ENCODE data around the gene PTPN2. TPM values are rescaled to one million over a fixed set of nuclear protein-coding genes. Genes with fewer than 3 reads are reported as not detected.
"Not testable (repeated sequence)": the region's sequence is repeated elsewhere in the genome, so short reads cannot be mapped to it uniquely, and the experiment has no call there.

PTPN2 gene
- polyA plus RNA-seq, 4 donors = 39.9 to 64.0 (median 54.1) TPM

GRCh38 chr18:12776821-12777471, 107.1 kb downstream of the PTPN2 start:
- no peak for DNase-seq (ENCODE audit: low read depth in 4 of 4, low spot score in 3 of 4)

DNA sequence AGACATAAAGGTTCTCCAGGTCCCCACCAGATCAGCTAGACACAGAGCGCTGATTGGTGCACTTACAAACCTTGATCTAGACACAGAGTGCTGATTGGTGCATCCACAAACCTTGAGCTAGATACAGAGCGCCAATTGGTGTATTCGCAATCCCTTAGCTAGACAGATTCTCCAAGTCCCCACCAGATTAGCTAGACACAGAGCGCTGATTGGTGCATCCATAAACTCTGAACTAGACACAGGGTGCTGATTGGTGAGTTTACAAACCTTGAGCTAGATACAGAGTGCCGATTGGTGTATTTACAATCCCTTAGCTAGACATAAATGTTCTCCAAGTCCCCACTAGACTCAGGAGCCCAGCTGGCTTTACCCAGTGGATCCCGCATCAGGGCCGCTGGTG, 107.6 kb downstream of the PTPN2 start:
- DNase-seq (ENCODE audit: low read depth in 4 of 4, low spot score in 3 of 4) = not testable (repeated sequence)

DNA sequence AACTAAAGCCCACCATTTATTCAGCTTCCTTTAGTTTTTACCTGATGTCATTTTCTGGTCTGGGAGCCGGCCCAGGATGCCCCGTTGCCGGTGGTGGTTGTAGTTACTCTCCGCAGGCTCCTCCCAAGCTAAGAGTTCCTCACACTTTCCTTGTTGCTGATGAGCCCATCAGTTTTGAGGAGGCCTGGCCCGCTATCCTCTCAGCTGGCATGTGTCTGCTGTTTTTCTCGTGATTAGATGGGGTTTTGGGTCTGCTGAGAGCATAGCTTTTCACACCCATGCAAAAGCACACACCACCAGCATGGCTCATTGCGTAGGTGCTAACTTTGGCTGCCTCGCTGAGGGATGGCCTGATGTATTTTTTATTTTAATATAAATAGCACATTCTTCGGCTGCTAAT, 109.1 kb downstream of the PTPN2 start:
- no peak for DNase-seq (ENCODE audit: low read depth in 4 of 4, low spot score in 3 of 4)

- no peak for DNase-seq (ENCODE audit: low read depth in 4 of 4, low spot score in 3 of 4)
Observed at GRCh38 chr18:12773369-12773768, 110.7 kb downstream of the PTPN2 start.

GRCh38 chr18:12772111-12772510, 111.9 kb downstream of the PTPN2 start:
- no peak for DNase-seq (ENCODE audit: low read depth in 4 of 4, low spot score in 3 of 4)

DNA sequence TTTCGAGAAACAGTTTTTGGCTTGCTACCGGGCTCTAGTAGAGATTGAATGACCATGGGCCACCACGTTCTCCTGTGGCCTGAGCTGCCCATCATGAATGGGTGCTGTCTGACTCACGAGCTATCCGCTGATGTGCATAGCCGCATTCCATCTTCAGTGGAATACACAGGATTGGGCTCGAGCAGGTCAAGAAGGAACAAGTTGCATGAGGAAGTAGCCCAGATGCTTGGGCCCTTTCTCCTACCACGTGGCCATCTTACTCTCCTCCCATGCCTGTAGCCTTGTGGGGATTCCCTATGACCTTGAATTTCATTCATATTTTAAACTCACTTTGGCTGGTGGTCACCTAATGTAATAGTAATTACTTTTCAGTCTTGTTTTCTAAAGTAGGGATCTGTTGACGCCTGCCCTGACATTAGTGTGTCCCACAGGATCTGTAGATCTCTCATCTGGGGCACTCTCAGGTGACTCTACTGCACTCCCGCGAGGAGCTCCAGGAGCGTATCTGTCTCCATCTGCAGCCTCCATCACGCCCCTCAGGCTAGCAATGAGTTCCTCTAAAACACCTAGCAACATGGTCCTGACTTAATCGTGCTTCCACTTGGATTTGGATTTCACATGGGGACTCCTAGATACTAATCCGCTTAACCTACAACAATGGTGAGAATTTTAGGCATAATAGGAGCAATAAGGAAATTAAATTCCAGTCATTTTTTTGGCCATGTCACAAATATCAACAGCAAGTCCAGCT, 113.4 kb downstream of the PTPN2 start:
- DNase-seq (ENCODE audit: low read depth in 4 of 4, low spot score in 3 of 4) = no peak

- no peak for DNase-seq (ENCODE audit: low read depth in 4 of 4, low spot score in 3 of 4)
Observed at GRCh38 chr18:12769644-12770440, 114.2 kb downstream of the PTPN2 start.

- no peak for DNase-seq (ENCODE audit: low read depth in 4 of 4, low spot score in 3 of 4)
Observed at GRCh38 chr18:12769136-12769535, 114.9 kb downstream of the PTPN2 start.

GRCh38 chr18:12768625-12769024, 115.4 kb downstream of the PTPN2 start:
- no peak for DNase-seq (ENCODE audit: low read depth in 4 of 4, low spot score in 3 of 4)

DNA sequence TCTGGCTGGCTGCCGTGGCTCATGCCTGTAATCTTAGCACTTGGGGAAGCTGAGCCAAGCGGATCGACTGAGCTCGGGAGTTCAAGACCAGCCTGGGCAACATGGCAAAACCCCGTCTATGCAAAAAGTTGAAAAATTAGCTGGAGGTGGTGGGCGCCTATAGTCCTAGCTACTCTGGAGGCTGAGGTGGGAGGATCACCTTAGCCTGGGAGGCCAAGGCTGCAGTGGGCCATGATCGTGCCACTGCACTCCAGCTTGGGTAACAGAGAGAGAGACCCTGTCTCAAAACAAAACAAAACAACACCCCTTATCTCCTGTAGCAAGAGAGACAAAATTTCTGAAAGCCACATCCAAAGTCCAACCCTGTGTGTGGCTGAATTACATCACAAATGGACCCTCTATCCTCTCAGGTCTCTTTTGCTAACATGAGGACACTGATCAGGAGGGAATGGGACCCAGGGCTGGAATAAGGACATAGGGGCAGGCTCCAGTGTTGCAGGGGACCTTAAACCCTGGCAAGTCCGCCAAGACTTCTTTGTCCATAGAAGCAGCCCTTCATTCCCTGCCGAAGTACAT, 116.4 kb downstream of the PTPN2 start:
- DNase-seq (ENCODE audit: low read depth in 4 of 4, low spot score in 3 of 4) = no peak

DNA sequence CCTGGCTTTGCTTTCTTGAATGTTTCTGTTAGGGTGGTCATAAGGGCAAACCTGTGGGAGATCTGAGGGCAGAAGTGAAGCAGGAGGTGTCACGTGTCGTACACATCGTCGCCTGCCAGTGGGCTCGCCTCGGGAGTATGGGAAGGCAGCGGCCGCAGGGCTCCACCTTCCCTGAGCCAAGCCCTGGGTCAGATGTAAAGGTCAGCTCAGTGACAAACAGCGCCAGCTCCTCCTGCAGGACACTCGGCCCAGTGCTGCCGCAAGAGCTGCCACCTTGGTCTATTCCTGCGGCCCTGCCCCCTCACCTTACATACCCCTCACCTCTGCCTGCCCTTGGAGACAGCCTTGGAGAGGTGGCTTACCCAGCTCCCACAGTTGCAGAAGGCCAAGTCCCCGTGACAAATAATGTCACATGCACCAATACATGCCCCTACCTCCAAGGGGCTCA, 117.0 kb downstream of the PTPN2 start:
- DNase-seq (ENCODE audit: low read depth in 4 of 4, low spot score in 3 of 4) = no peak

DNA sequence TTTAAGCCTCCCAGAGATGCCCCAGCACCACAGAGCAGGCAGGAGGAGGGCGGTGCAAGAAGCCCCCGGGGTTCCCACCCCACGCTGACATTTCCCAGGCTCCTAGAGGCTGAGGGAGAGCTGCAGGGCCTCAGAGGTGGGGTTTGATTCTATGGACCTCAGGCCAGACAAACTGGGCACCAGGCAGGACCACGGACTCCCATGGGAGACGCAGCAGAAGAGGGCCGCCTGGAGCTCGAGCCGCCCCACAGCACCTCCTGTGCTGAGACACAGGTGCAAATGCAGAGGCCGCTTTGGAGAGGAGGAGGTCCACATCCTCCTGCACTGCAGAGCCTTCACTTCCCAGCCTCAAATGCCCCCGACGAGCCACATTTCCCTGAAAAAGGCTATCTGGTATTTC, 118.5 kb downstream of the PTPN2 start:
- no peak for DNase-seq (ENCODE audit: low read depth in 4 of 4, low spot score in 3 of 4)

DNA sequence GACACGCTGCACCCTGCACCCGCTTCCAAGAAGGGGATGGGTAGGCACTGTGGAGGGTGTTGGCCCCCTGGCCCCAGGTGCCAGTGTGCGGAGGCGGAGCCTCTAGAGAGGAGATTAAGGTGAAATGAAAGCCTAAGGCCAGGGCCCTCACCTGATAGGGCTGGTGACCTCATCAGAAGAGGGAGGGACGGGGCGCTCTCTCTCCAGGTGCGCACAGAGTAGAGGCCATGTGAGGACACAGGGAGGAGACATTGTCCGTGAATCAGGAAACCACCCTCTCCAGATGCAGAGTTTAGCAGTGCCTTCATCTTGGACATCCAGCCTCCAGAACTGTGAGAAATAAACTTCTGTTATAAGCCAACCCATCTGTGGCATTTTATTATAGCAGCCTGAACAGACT, 118.9 kb downstream of the PTPN2 start:
- DNase-seq (ENCODE audit: low read depth in 4 of 4, low spot score in 3 of 4) = no peak

- not testable (repeated sequence) for DNase-seq (ENCODE audit: low read depth in 4 of 4, low spot score in 3 of 4)
Observed at GRCh38 chr18:12758566-12758965, 125.5 kb downstream of the PTPN2 start.

DNA sequence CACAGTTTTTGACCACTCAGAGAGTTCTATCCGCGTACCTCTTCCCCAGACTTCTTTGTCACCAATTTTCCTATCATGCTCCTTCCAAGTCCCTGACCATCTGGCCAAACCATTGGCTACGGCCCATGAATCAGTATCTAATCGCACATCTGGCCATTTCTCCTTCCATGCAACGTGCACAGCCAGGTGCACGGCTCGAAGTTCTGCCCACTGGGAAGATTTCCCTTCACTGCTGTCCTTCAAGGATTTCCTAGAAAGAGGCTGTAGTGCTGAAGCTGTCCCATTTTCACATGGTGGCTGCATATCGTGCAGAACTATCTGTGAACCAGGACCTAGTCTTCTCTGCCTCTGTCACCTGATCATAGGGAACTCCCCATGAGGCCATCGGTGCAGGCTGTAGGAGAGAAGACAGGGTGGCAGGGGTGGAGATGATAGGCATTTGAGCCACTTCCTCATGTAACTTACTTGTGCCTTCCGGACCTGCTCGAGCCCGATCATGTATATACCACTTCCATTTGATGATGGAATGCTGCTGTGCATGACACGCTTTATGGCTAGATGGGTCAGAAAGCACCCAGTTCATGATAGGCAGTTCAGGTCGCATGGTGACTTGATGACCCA, 127.3 kb downstream of the PTPN2 start:
- not testable (repeated sequence) for DNase-seq (ENCODE audit: low read depth in 4 of 4, low spot score in 3 of 4)

DNA sequence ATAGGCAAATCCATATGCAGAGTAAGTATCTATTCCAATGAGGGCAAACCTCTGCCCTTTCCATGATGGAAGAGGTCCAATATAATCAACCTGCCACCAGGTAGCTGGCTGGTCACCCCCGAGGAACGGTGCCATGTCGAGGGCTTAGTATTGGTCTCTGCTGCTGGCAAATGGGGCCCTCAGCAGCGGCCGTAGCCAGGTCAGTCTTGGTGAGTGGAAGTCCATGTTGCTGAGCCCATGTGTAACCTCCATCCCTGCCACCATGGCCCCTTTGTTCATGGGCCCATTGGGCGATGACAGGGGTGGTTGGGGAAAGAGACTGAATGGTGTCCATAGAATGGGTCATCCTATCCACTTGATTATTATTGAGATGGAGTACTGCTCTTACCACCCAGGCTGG, 128.4 kb downstream of the PTPN2 start:
- DNase-seq (ENCODE audit: low read depth in 4 of 4, low spot score in 3 of 4) = not testable (repeated sequence)

DNA sequence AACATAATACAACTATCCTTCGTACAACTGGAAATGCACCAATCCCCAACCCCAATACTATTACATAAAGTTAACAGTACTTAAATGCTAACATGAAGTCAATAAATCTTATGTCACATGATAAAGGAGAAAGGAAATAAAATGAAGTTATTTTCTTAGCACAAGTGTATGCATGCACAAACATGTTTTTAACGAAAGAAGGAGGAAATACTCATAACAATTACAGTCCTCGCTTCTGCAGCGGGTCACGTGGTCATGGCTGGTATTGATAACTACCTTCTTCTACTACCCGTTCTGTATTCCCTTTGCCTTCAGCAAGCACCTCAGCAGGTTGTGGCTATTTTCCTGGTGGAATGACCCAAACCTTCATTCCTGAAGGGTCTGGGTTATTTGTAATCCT, 129.5 kb downstream of the PTPN2 start:
- DNase-seq (ENCODE audit: low read depth in 4 of 4, low spot score in 3 of 4) = no peak

DNA sequence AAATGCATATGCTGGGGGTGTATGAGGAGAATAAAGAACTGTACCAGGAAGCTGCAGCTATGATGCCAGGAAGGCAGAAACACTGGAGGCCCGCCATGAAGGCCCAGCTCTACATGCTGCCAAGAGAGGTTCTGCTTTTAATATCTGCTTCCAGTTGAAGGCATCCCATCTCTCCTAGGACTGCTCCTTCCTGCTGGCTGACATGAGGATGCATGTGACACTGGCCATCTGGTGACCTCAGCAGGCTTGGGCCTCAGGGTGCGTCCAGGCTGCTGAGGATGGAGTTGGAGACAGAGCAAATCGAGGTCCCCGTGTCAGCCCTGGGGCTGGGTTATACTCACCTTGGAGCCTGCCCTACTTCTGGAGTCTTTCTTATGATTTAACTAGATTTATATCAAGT, 132.1 kb downstream of the PTPN2 start:
- DNase-seq (ENCODE audit: low read depth in 4 of 4, low spot score in 3 of 4) = no peak

DNA sequence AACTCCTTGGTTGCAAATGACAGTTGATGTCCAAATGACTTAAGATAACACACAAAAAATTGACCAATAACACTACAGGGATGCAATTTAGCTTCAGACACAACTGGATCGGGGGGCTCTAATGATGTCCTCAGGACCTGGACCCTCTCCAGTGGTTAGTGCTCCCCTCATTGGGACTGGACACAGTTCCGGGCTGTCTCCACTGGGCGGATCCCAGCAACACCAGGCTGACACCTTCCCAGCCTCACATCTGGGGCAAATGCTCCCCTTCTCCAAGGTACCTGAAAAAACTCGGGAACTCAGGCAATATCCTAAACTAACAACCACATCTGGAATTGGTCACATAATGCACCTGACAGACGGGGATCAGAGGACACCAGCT, 132.5 kb downstream of the PTPN2 start:
- no peak for DNase-seq (ENCODE audit: low read depth in 4 of 4, low spot score in 3 of 4)

- DNase-seq (ENCODE audit: low read depth in 4 of 4, low spot score in 3 of 4) = no peak
Observed at GRCh38 chr18:12750715-12751502, 133.1 kb downstream of the PTPN2 start.

Measured in left renal pelvis (tissue), 4 donors.